Anterior cingulate cortex (tissue), 58 donors: ENCODE results near the gene TMEFF1.

Experiments
- DNase-seq, 58 donors: peaks; one replicate each; lab custom pipeline; 2025; lab: John Stamatoyannopoulos, UW

Gene TMEFF1

GRCh38 chr9:100445903-100446549, 26.9 kb upstream of the TMEFF1 start:
- no peak for DNase-seq

GRCh38 chr9:100447041-100447440, 25.9 kb upstream of the TMEFF1 start:
- DNase-seq, result no peak

- no peak for DNase-seq
These were observed 24.7 kb upstream of the TMEFF1 start for GRCh38 chr9:100448266-100448665.

GRCh38 chr9:100449420-100449819, 23.5 kb upstream of the TMEFF1 start:
- DNase-seq, result no peak

DNA sequence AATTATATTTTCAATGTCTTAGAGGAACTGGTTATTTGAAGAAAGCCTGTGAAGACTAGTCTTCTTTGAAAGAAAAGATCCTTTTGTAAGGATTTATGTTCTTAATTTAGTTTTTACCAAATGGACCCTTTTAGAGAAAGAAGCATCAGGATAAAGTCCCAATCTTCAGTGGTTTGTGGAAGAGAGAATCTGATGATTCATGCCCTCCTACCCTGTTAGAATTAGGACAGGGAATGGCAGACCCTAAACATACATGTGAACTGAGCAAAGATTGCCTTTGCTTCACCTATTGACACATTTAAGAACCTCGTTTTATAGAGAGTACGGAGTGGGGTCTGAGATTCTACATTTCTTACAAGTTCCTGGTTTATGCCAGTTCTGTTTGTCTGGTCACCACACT, 20.1 kb upstream of the TMEFF1 start:
- DNase-seq, result no peak

GRCh38 chr9:100455470-100455869, 17.5 kb upstream of the TMEFF1 start:
- no peak for DNase-seq

DNA sequence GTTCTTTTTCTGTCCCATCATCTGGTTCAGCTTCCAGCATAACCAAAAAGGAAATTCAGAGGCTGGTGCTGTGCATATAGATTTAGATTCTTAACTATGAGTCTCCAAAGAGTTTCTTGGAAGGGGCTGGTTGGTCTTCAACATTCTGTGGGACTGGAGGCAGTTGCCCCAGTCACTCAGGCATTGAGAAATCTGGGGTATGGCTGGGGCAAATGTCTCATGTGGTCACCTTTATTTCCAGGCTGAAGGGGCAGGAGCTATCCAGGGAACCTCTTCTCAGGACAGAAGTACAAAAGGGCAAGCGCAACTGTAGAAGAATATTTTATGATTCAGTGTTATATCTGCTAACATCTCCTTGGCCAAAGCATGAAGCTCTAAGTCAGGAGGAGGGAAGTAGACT, 15.4 kb upstream of the TMEFF1 start:
- DNase-seq, result no peak

DNA sequence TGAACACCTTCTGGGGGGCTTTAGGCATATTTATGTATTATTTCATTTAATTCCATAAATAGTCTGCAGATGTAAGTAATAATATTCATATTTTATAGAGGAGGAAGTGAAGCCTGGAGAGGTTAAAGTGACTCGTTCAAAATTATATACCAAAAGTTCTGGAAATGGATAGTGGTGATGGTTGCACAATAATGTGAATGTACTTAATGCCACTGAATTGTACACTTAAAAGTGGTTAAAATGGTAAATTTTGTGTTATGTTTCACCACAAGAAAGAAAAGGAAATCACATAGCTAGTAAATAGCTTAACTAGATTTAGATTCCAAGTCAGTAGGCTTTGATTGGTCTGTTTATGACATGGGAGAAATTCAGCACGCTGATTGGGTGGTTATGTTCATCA, 13.0 kb upstream of the TMEFF1 start:
- no peak for DNase-seq

DNA sequence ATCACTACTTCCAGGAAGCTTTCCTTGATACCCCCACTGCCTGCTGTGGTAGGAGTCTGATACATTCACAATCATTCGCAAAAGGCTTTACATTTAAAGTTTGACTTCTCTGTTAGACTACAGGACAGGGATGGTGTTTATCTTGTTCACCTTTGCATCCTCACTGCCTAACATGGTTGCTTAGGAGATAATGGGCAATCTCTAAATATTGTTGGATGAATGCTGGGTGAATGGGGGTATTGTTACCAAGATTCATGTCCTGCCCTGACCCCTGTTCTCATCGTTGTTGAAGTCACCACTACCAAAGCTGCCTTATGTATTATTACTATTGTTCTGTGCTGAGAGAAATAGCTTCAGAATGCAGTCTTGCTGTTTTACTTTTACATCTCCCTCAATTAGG, 7.7 kb upstream of the TMEFF1 start:
- peak in 2 of 58 donors; percentile 5 to 32 for DNase-seq

DNA sequence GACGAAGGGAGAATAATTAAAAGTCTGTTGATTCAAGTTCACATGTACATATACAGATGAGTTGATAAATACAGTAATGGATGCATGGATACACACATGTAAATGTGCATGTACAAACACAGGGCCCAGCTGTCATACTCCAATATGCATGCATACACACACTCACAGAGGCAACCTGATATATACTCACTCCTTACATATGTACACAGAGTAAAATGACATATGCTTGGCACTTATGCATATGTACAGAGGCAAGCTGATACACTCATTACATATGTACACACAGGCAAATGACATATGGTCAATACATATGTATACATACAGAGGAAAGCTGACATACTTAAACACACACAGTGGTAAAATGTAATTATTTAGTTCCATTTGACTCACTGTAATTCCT, 7.2 kb upstream of the TMEFF1 start:
- DNase-seq, result no peak

- DNase-seq, result peak in 4 of 58 donors; percentile 12 to 22 (median 19)
These were observed 6.6 kb upstream of the TMEFF1 start for GRCh38 chr9:100466171-100466828.

- no peak for DNase-seq
These were observed 6.1 kb upstream of the TMEFF1 start for GRCh38 chr9:100466829-100467221.

DNA sequence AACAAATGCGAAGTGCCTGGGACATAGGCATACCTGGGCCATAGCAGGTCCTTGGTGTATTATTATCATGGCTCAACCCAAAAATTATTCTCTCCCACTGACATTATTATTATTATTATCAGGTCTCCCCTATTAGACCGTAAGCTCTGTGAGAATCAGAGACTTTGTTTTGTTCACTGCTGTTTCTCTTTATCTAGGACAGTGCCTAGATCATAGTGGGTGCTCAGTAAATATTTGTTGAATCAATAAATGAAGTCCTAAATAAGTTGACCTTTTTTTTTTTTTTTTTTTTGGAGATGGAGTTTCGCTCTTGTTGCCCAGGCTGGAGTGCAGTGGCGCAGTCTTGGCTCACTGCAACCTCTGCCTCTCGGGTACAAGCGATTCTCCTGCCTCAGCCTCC, 4.9 kb upstream of the TMEFF1 start:
- DNase-seq, result no peak

DNA sequence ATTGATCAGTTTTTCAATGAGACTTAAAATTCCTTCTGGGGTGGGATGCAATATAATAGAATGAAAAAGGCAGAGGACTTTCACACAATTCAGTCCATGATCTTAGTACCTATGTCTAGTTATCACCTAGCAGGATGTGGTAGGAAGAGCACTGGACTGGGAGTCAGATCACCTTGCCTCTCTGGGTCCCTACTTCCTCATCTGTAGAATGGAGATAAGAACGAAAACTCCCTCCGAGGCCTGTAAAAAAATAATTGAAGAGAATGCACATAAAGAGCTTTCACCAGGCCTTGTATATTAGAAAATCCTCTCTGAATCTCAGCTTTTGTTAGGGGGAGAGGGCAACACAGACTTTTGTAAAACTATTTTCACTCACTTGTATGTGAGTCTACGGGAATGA, 681 bp upstream of the TMEFF1 start:
- DNase-seq, result no peak

DNA sequence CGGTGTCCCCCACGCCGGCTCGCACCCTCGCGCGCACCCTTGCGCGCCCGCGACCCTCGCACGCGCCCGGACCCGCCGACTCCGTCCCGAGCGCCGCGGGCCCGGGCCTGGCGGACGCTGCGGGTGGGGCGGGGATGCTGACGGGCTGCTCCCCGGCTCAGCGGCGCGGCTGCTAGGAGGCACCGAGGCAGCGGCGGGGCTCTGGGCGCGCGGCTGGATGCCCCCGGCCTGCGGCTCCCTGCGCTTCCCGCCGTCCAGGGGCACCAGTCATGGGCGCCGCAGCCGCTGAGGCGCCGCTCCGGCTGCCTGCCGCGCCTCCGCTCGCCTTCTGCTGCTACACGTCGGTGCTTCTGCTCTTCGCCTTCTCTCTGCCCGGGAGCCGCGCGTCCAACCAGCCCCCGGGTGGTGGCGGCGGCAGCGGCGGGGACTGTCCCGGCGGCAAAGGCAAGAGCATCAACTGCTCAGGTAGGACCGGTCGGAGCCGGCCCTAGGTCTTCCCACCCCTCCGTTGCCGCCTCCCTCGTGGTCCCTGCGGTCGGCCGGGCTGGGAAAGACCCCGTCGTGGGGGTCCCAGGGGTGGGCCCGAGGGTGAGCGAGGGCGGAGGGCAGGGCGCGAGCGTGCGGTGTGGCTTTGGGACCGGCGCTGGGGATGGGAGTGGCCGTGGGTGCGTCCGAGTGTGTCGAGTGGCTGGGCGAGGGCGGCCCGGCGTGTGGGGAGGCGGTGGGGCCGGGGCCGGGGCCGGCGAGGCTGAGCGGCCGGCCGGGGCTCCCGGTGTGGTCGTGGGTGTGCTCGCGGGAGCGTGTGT, 530 bp downstream of the TMEFF1 start:
- peak in 19 of 58 donors; percentile 23 to 68 (median 51) for DNase-seq

DNA sequence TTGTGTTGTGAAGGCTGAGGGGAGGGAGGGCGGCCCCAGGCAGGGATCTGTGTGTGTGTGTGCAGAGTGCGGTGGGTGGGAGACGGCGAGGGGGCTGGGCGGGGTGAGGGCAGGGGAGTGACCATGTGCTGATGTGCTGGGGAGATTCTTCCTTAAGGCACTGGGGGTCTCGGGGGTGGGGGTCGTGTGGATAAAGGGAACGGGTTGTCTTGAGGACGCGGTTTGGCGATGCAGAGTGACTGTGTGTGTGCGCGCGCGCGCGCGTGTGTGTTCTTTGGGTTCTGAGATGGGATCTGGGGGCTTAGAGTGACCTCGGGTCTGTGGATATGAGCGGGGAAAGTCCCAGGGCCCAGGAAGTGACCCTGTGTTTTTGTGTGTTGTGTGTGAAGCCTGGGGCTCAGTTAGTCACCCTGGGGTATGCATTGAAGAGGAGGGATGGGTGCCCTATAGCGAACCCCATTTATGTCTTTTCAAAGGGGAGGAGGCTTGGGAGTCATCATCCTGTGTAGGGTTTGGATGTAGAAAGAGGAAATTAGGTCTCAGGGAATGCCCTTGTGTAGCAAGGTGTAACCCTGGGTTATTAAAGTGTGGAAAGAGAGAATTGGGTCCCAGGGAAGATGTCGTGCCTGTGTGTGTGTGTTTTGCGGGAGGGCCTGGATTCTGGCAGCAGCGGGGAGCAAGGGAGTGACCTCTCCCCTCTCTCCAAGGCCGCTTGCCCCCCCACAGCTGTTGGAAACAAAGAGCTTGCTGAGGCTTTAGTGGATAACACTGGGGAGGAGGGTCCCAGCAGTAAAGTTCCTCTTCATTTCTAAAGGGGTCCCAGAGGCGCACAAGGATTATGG, 1.4 kb downstream of the TMEFF1 start:
- DNase-seq, result peak in 23 of 58 donors; percentile 6 to 60 (median 29)

DNA sequence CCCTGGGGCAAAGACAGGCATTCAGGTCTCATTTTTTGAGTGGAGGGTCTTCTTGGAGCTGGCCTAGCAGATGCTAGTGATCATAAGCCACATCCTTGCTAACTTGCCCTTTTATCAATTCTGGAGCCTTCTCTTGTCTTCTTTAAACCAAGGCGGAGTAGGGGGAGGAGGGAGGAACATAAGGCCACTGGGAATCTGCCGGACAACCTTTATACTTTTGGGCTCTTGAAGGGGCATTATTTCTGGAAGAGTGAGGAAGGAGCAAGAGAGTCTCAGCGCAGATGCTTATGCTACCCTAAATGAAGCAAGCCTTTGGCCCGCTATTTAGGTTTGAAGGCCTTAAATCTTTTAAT, 2.0 kb downstream of the TMEFF1 start:
- no peak for DNase-seq

- DNase-seq, result no peak
These were observed 4.3 kb downstream of the TMEFF1 start for GRCh38 chr9:100477241-100477640.

DNA sequence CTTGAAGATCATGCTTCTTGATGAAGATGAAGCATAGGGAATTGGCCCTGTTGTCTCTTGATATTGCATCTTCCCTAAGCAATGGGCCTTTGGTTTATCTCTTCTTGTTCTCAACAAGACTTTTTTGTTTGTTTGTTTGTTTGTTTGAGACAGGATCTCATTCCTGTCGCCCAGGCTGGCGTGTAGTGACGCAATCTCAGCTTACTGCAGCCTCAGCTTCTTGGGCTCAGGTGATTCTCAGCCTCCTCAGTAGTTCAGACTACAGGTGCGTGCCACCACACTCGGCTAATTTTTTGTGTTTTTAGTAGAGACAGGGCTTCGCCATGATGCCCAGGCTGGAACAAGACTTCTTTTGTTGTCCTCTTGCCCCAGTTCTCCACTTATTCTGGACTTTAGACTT, 5.2 kb downstream of the TMEFF1 start:
- DNase-seq, result no peak

- no peak for DNase-seq
These were observed 6.9 kb downstream of the TMEFF1 start for GRCh38 chr9:100479820-100480219.

- no peak for DNase-seq
These were observed 12.2 kb downstream of the TMEFF1 start for GRCh38 chr9:100485196-100485595.
